K562 (cell line): ENCODE results near the gene OSBPL7. TPM values are rescaled to one million over a fixed set of nuclear protein-coding genes. Genes with fewer than 3 reads are reported as not detected.
A peak's percentile ranks its signal among the peaks of the same experiment; 100 is the strongest.

Source experiments
- ATAC-seq: fragments of 200-7000 bp; cut with Tn5 transposase; 3 replicates; pipeline ENCODE4 v1.9.1; 2020; ENCODE audit warnings: moderate library complexity
- BruUV-seq: library from RNA; stranded (reverse); fragments of 400-500 nt; replicated peaks from 2 replicates; lab custom pipeline; 2021; lab: Mats Ljungman, UMichigan
- CTCF ChIA-PET: fragments of 300-600 bp; formaldehyde crosslinking; extraction: SDS; loops from one replicate; lab custom pipeline; 2021; ENCODE audit warnings: low intra/inter-chr PET ratio; lab: Yijun Ruan, JAX
- POLR2A ChIA-PET: fragments of 300-600, 350-650 bp; sonication (Branson Sonifier 250); formaldehyde crosslinking; extraction: SDS; loops from one replicate; lab custom pipeline; 2021; ENCODE audit warnings: antibody characterized with exemption, inconsistent platforms; lab: Yijun Ruan, JAX
- DNase-seq, 4 experiments: peaks; one replicate each; pipeline versions ENCODE4 v3.0.0 to v3.0.0-alpha.2; 2011 to 2018; ENCODE audit warnings: low spot score in 3 of 4, mixed read lengths in 3 of 4; ENCODE audit errors: extremely low read depth in 1 of 4
- FAIRE-seq: peaks from 2 replicates; lab custom pipeline; 2011; peaks lifted over from hg19 to GRCh38; lab: Jason Lieb, UNC
- H2AFZ ChIP-seq: 2 replicates; pipeline ENCODE4 v1.6.0; 2011; ENCODE audit warnings: low read depth, low read length, control low read depth, inconsistent platforms
- H3K27ac ChIP-seq: fragments of 200-600 bp; 3 replicates; pipeline ENCODE4 v1.8.0; 2011; ENCODE audit warnings: low read depth, mild to moderate bottlenecking, control low read depth, inconsistent platforms, low read length, moderate library complexity, mixed read lengths; ENCODE audit errors: extremely low read depth
- H3K27me3 ChIP-seq, 2 experiments: fragments of 300-600 bp in 1 of 2; 2 replicates in 1 of 2; 3 replicates in 1 of 2; pipeline versions ENCODE4 v1.6.0 to v1.8.0; 2011; ENCODE audit warnings: inconsistent platforms in 2 of 2, low read length in 2 of 2, mild to moderate bottlenecking in 1 of 2, mixed read lengths in 1 of 2, moderate library complexity in 1 of 2; ENCODE audit not compliant: control insufficient read depth in 2 of 2, insufficient read depth in 2 of 2
- H3K36me3 ChIP-seq: fragments of 300-600 bp; 3 replicates; pipeline ENCODE4 v1.8.0; 2011; ENCODE audit warnings: mild to moderate bottlenecking, low read length, inconsistent platforms; ENCODE audit not compliant: control insufficient read depth, insufficient read depth
- H3K4me1 ChIP-seq, 2 experiments: fragments of 200-600 bp in 1 of 2; replicated peaks in 1 of 2; 2 replicates in 1 of 2; 3 replicates in 1 of 2; pipeline versions ENCODE4 v1.5.1 to v1.8.0; 2011; ENCODE audit warnings: inconsistent platforms in 2 of 2, low read length in 2 of 2, mild to moderate bottlenecking in 1 of 2, mixed read lengths in 1 of 2, moderate library complexity in 1 of 2; ENCODE audit not compliant: control insufficient read depth in 2 of 2, insufficient read depth in 2 of 2
- H3K4me2 ChIP-seq: 2 replicates; pipeline ENCODE4 v1.6.1; 2011; ENCODE audit warnings: low read length, control low read depth, inconsistent platforms, mixed read lengths; ENCODE audit not compliant: insufficient read depth
- H3K4me3 ChIP-seq: fragments of 200-600 bp; sonication (generic), shearing (Covaris generic); 2 replicates; pipeline ENCODE4 v1.5.1; 2016; ENCODE audit warnings: control low read depth, inconsistent platforms
- H3K79me2 ChIP-seq: fragments of 200-600 bp; 3 replicates; pipeline ENCODE4 v1.8.0; 2011; ENCODE audit warnings: low read length, inconsistent platforms; ENCODE audit not compliant: control insufficient read depth, insufficient read depth
- H3K9ac ChIP-seq, 2 experiments: 2 replicates each; pipeline versions ENCODE4 v1.6.0 to v1.6.1; 2011; ENCODE audit warnings: low read depth in 2 of 2, low read length in 2 of 2, control low read depth in 1 of 2, inconsistent platforms in 1 of 2, mild to moderate bottlenecking in 1 of 2, mixed read lengths in 1 of 2; ENCODE audit not compliant: insufficient read depth in 1 of 2
- H3K9me1 ChIP-seq: one replicate; pipeline ENCODE4 v1.6.0; 2011; ENCODE audit warnings: inconsistent platforms, mild to moderate bottlenecking, low read length, moderate library complexity; ENCODE audit not compliant: control insufficient read depth, insufficient read depth
- H3K9me3 ChIP-seq: replicated peaks from 2 replicates; pipeline ENCODE4 v1.5.1; 2011; ENCODE audit warnings: low read depth, low read length, inconsistent platforms; ENCODE audit not compliant: control insufficient read depth, insufficient read depth
- H4K20me1 ChIP-seq: replicated peaks from 2 replicates; pipeline ENCODE4 v1.6.1; 2011; ENCODE audit warnings: low read length, inconsistent platforms, mixed read lengths; ENCODE audit not compliant: control insufficient read depth, insufficient read depth
- CTBP1 ChIP-seq: fragments of 450-650 bp; IDR thresholded peaks from 2 replicates; pipeline ENCODE4 v1.6.1; 2016; ENCODE audit warnings: borderline replicate concordance
- CTCF ChIP-seq, 3 experiments: IDR thresholded peaks in 2 of 3; conservative IDR thresholded peaks in 1 of 3; 2 replicates each; pipeline ENCODE4 v1.5.1; 2011 to 2012; ENCODE audit warnings: low read length in 3 of 3, mild to moderate bottlenecking in 3 of 3, control low read depth in 2 of 3, improper control_type of control experiment in 1 of 3, inconsistent platforms in 1 of 3, low read depth in 1 of 3, mixed read lengths in 1 of 3, moderate library complexity in 1 of 3; ENCODE audit not compliant: insufficient read depth in 2 of 3
- HNRNPL ChIP-seq: fragments of 200-400 bp; formaldehyde crosslinking; IDR thresholded peaks from 2 replicates; pipeline ENCODE4 v1.6.1; 2017; ENCODE audit warnings: low read depth, mild to moderate bottlenecking, low read length
- TFAP4 ChIP-seq: sonication (generic); formaldehyde crosslinking; IDR thresholded peaks from 2 replicates; pipeline ENCODE4 v1.8.0; 2022; ENCODE audit warnings: missing genetic modification reagents, mild to moderate bottlenecking, moderate library complexity, borderline replicate concordance
- ZBTB12 ChIP-seq: fragments of 250-450 bp; sonication (Bioruptor Pico); IDR thresholded peaks from 2 replicates; pipeline ENCODE4 v1.4.0; 2020
- ZBTB33 ChIP-seq: sonication (generic); formaldehyde crosslinking; IDR thresholded peaks from 2 replicates; pipeline ENCODE4 v1.8.1; 2023; ENCODE audit warnings: mild to moderate bottlenecking, missing genetic modification reagents
- ZBTB7A ChIP-seq: IDR thresholded peaks from 2 replicates; pipeline ENCODE4 v1.6.1; 2011; ENCODE audit warnings: low read depth, mild to moderate bottlenecking, low read length, moderate library complexity, borderline replicate concordance; ENCODE audit not compliant: control insufficient read depth
- ZEB2 ChIP-seq: fragments of 450-650 bp; IDR thresholded peaks from 2 replicates; pipeline ENCODE4 v1.6.1; 2016
- ZNF512 ChIP-seq: IDR thresholded peaks from 2 replicates; pipeline ENCODE4 v1.6.1; 2016; ENCODE audit warnings: missing genetic modification characterization, missing compliant biosample characterization
- WGBS: fragments of 100-300 bp; shearing (Covaris generic); methylation state at CpG from one replicate; pipeline ENCODE4 v1.1.6; 2016; ENCODE audit warnings: low coverage, mixed read lengths; ENCODE audit not compliant: insufficient coverage; ENCODE audit errors: missing lambda C conversion rate; 5-methylcytosine and 5-hydroxymethylcytosine counted together
- in situ Hi-C: fragments of 300-500 bp; cut with MboI; formaldehyde crosslinking; loops from 4 replicates; pipeline ENCODE4 v1.15.0; 2018; ENCODE audit warnings: inconsistent platforms, mixed read lengths
- intact Hi-C: fragments of 100-400 bp; cut with micrococcal nuclease; formaldehyde crosslinking; loops from 2 replicates; pipeline ENCODE4 v1.14.2; 2022
- polyA plus RNA-seq, 8 experiments: library from polyadenylated mRNA; depleted of rRNA in 4 of 8; stranded (reverse) in 5 of 8; unstranded in 3 of 8; fragments of >200 nt; fragmentation: Nextera tagmentation in 2 of 8; fragmentation: Illumina TruSeq in 1 of 8; extraction: Ambion mirVana in 2 of 8; extraction: Trizol in 1 of 8; gene quantifications; 2 replicates each; pipeline versions ENCODE4 v1.2.1 to v1.2.3, GENCODE V29; 2011 to 2014; ENCODE audit warnings: inconsistent platforms in 1 of 8, missing spikeins in 1 of 8
- total RNA-seq, 7 experiments: library from RNA; depleted of rRNA in 6 of 7; stranded (reverse); fragments of >200 nt in 6 of 7; fragmentation: Illumina TruSeq in 2 of 7; extraction: Trizol in 2 of 7; gene quantifications; 2 replicates each; pipeline versions ENCODE4 v1.2.1 to v1.2.3, GENCODE V29; 2011 to 2021; ENCODE audit warnings: low replicate concordance in 1 of 7

The OSBPL7 gene
- total and polyA plus RNA-seq, 9 of the 15 experiments (the other 6 are each of a cell fraction or from before 2014, with no cell fraction given), result 0.32 to 11.9 (median 5.8) TPM

- no peaks in the 10 kb centered on the region for H3K9me1 ChIP-seq
- DNase-seq (no peak), ATAC-seq (no peak), FAIRE-seq (no peak)
- BruUV-seq, result no TSS peak
- in situ Hi-C loops (no loop called here), intact Hi-C loops (loop anchor here (10.0 kb wide), 1 partner anchor 287 kb away; no protein-coding TSS in a partner anchor)
- H2AFZ ChIP-seq, result no peak overlapping the region
- no peak overlapping the region for H3K4me2 ChIP-seq
- TF ChIP-seq HNRNPL, result 0 out of 2 replicates have a peak, but pooled peaks have one; percentile 20
- TF ChIP-seq ZBTB33, result peak; percentile 93
- 0 out of 2 replicates have a peak, but pooled peaks have one; percentile 69 for TF ChIP-seq ZEB2
- TF ChIP-seq ZNF512 (tag), result no peak
- TF ChIP-seq CTBP1, result 0 out of 2 replicates have a peak, but pooled peaks have one; percentile 23
- TF ChIP-seq ZBTB7A, result peak; percentile 60; the same call in 1 of the 2 replicates
- no peak for TF ChIP-seq ZBTB12
- TF ChIP-seq CTCF (IDR thresholded peaks at IDR 0.05 in 2 of 3, conservative IDR thresholded peaks at IDR 0.05 in 1 of 3; ENCODE audit: insufficient read depth in 2 of 3, low read depth in 1 of 3, low read length in 3 of 3), result peak; percentile 27 to 58 (median 31); a peak in 4 of 6 replicates
- TF ChIP-seq TFAP4 (CRISPR knock-in tag), result 0 out of 2 replicates have a peak, but pooled peaks have one; percentile 16
- peaks cover 35 to 61% of the 10 kb centered on the region in 2 experiments for H3K4me1 ChIP-seq
- WGBS, result 76% methylated on average over 48 of the region's 71 CpGs
- peaks cover 18% of the 10 kb centered on the region for H3K79me2 ChIP-seq
- no peaks in the 10 kb centered on the region for H4K20me1 ChIP-seq
- no peaks in the 10 kb centered on the region for H3K27me3 ChIP-seq
- H3K36me3 ChIP-seq, result no peaks in the 10 kb centered on the region; the same call in 2 of the 3 replicates
- ChIA-PET CTCF (interaction anchor here (0.6 to 1.6 kb wide), 2 partner anchors 42 to 796 kb away, joined by 3 to 4 read pairs; no protein-coding TSS in a partner anchor), POLR2A (interaction anchor here (0.7 to 2.4 kb wide), 6 partner anchors 10 to 48 kb away, joined by 3 to 11 read pairs (median 3); partner anchors contain the start of gene SP2)
- H3K9ac ChIP-seq, result no peak overlapping the region
- no peak overlapping the region for H3K27ac ChIP-seq
- no peak overlapping the region for H3K4me3 ChIP-seq
- no peaks in the 10 kb centered on the region for H3K9me3 ChIP-seq
Measured at GRCh38 chr17:47847341-47848197, 26.0 kb upstream of the OSBPL7 start.
